Measurements from ENCODE around the gene CRHR1.

CRHR1 gene

DNA sequence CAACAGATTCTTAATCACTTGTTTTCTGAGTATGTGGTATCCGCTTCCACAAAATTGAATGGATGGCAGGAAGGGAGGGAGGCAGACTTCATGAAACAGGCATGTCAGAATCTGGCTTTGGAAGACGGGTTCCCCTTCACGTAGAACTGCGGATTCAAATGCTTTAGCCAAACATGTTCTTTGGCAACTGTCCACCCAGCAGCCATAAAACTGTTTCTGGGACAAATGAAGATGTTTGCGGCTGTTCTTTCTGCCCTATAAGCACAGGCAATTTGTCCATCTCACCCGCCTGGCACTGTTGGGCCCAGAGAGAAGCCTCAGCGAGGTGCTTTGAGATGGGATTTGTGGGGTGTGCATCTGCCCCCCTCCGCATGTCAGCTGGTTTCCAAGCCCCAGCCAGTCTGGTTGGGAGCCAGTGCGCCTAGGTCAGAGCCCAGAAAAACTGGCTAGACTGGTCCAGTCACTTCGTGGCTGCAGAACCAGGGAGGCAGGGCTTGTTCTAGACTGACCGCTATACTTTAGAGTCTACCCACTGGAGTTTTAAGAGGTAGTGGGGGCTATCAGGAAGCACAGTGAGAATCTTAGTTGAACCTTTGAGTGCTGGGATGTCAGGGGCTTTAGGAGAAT, 6.3 kb downstream of the CRHR1 start:
- no peak for DNase-seq

DNA sequence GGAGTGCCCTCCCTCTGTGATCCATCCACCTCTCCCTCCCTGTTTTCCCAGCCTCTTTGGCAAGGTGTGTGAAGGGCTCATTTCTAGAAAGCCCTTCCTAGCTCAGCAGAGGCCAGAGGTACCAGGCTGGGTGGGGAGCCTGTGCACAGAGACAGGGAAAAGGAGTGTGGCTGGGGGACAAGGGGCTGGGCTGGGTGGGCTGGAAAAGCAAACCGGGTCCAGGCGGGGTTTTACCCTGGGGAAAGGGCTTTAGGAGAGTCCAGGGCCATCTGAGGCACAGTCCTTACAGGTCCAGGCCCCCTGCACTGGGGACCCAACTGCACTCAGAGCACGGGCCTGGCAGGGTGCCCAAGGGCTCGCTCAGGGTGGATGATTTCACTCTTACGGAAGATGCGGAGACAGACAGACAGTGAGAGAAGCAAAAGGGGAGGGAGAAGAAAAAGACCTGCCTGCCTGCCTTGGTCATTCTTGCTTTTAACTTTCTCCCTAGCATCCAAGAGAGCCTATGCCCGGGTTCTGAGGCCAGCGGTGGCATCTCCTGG, 7.0 kb downstream of the CRHR1 start:
- no peak for DNase-seq

DNA sequence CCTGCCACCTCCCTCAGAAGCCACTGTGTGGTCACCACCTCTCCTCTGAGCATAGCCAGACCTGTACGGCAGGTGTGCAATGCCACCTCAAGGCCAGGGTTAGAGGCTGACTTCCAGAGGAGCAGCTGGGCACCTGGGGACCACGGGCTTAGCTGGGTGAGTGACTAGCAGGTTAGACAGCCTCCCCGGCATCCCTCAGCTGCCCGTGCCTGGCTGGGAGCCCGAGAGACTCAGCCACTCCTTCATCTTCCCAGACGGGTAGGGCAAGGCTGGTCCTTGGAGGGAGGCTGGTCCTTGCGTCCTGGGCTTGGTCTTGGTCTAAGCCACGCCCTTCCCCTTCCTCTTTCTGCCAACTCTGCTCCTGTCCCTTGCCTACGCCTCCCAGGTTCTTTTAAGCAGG, 7.8 kb downstream of the CRHR1 start:
- no peak for DNase-seq

DNA sequence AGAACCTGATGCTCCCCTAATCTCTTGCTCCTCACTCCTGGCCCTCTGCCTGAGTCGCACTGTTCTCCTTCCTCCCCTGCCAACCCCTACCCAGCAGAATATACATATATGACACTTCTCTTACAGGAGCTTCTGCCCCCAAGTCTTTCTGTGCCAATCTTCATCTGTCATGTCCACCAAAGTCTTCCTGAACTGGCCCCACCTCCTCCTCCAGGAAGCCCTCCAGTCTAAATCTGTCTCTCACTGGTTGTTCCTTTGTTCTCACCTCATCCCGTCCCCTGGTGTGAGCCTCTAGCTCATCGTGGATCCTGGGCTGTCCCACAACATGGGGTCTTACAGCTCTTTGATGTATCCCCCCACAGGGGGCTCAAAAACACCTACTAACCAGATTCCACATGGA, 8.3 kb downstream of the CRHR1 start:
- DNase-seq, result no peak

DNA sequence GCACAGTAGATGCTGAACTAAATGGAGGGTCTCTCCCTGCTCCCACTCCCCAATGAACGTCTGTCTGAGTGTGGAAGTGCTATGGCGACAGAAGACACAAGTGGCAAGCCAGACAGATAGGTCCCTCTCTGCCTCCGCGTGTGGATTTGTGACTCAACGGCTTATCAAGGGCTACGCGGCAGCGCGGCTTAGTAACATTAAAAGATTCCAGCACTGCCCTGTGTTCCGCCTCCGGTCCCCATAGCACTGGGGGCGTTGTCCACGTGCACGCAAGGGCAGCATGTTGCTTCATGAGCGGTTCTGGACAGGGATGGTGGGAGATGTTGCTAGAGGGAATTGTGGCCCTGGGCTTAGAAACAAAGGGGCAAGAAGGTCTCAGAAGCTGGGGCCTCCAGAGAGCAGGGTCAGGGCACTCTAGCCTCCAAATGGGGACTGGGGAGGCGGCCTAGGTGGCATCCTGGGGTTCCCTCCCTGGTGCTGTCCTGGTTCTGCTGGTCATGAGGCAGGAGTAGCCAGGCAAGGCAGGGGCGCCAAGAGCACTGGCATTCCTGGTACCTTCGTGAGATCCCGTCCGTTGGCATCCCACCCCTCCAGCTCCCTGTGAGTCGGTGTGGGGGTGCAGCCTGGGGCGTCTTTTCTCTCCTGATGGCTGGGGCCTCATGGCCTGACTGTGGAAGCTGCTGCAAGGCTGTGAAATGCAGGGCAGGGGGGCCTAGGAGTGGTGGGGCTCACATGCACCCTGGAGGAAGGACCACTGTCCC, 9.1 kb downstream of the CRHR1 start:
- no peak for DNase-seq

DNA sequence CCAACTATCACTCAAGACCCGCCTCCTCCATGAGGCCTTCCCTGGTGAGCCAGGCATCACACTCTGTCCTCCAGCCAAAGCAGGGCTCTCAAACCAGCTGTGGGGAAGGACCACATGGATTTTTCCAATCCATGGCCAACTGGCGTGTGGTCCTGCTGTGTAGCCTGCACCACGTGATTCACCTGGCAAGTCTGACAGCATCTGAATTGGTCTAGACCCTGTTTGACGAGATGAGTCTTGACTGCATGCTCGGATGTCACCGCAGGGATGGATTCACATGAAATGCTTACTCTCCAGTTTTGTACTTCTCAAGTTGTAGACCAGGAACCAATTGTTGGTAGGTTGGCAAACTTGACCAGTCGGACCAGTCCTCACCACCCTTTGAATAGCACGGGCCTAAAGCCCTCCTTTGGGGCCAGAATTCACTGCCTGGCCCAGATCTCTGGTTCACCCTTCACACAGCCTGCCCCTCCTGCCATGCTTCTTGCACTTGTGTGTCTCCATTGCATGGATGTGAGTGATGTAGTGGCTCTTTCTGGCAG, 9.9 kb downstream of the CRHR1 start:
- DNase-seq, result no peak

DNA sequence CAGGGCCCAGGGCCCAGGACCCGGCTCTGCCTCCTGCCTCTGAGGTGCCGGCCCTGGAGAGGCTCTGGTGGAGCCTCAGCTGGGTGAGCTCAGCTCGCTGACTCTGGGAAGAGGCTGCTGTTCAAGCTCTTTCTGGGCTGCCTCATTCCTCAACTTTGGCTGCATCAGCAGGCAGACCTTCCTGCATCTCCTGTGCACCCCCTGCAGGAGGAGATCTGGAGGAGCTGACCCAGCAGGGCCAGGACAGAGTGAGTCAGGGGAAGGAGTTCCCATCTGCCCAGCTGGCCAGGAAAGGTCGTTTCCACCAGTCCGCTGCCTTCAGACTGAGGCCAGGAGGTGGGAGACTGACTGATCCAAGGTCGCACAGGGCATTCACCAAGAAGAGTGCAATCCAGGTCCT, 10.7 kb downstream of the CRHR1 start:
- no peak for DNase-seq

DNA sequence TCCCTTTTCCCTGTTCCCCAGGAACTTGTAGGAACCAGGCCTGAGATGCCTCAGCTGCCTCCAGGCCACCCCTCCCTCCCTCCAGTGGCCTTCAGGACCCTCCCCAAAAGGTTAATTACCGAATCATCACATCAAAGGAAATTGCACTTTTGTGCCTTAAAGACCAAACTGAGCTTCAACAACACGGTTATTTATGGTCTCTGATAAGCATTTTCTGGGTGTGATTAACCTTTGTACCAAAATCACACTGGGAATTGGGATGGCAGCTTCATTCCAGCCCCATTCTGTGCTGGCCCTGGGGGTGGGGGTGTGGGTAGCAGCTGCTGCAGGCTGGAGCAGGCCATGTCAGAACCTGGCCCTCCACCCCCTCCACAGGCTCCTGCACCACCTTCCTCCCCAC, 16.7 kb downstream of the CRHR1 start:
- no peak for DNase-seq

DNA sequence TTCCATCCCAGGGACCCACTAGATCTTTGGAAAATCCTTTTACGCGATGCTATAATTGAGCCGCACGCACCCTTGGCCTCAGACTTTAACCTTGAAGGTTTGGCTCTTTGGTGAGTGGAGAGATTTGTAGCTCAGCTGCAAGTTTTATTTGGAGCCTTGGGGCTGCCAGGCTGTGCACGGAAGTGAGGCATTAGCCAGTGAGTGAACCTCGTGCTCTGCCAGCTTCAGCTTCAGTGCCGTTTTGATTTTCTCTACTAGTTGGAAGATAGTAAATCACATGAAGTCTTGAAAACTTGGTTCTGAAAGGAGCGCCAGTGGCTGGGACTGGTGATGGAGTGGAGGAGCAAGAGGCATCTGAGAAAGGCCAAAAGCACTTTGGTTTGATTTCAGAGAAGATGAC, 17.3 kb downstream of the CRHR1 start:
- no peak for DNase-seq

DNA sequence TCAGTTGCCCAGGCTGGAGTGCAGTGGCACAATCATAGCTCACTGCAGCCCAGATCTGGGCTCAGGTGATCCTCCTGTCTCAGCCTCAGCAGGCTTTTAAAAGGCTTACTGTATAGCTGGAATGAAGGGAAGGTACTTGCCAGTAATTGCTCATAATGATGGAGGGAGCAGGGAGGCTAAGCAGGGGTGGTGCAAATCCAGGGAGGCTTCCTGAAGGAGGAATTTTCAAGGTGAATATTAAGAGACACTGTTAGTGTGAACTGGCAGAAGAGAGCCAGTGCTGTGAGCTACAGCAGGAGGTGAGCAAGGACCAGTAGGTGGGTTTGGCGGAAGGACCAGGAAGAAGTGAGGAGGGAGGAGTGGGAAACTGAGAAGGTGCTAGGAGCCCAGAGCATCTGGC, 24.7 kb downstream of the CRHR1 start:
- no peak for DNase-seq

DNA sequence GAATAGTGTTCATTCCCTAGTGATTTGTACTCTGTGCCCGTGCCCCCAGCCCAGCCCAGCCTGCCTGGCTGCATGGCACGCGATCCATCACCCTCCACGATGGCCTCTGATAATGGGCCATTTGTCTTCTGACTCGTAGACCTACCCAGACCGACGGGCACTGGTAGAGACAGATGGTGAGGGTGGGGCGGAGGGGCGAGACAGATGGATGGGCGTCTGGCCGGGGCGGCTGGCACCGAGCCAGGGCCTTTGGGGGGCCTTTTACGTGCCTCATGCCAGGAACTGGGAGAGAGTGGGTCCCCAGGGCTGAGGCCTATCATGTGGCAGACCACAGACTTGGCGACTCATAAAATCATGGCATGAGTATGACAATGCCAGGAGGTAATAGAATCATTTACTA, 25.4 kb downstream of the CRHR1 start:
- DNase-seq, result no peak

DNA sequence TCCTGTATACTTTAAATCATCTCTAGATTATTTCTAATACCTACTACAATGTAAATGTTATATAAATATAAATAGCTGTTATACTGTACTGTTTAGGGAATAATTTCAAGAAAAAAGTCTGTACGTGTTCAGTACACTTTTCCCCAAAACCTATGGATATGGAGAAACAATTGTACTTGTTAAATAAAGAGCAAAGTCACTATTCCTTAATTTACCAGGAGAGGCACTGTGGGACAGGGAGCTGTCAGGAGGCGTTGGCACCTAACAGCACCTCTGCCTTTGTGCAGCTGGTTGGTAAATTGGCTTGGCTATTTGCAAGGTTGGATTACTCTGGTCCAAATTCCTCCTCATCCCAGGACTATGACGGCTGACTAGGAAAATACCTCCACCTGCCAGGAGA, 28.0 kb downstream of the CRHR1 start:
- DNase-seq, result no peak

DNA sequence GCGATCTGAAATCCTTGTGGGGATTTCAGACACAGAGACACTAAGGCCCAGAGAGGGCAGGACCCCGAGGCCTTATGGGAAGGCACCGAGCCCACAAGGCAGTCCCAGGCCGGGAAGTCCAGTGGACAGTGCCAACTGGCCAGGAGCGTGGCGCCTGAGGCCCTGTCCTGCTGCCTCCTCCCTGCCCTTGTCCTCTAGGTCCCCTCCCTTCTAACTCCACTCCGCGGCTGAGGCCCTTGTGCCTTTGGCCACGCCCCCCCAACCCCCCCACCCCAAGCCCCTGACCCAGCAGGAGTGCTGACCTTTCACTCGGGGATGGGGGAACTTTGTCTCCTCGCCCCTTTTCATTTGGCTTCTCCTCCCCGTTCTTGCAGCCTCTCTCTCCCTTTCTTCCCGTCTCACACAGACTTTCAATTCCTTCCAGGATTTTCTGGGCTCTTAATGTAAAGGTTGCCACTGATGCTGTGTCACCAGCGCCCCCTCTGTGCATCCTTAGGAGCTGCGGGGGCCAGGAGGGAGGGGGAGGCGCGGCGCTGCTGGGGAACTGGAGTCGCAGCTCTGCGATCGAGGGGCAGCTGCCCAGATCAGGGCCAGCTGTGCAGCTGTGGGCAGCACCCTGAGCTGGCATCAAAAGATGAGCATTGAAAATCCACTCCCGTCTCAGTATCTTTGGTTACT, 29.1 kb downstream of the CRHR1 start:
- DNase-seq, result no peak

DNA sequence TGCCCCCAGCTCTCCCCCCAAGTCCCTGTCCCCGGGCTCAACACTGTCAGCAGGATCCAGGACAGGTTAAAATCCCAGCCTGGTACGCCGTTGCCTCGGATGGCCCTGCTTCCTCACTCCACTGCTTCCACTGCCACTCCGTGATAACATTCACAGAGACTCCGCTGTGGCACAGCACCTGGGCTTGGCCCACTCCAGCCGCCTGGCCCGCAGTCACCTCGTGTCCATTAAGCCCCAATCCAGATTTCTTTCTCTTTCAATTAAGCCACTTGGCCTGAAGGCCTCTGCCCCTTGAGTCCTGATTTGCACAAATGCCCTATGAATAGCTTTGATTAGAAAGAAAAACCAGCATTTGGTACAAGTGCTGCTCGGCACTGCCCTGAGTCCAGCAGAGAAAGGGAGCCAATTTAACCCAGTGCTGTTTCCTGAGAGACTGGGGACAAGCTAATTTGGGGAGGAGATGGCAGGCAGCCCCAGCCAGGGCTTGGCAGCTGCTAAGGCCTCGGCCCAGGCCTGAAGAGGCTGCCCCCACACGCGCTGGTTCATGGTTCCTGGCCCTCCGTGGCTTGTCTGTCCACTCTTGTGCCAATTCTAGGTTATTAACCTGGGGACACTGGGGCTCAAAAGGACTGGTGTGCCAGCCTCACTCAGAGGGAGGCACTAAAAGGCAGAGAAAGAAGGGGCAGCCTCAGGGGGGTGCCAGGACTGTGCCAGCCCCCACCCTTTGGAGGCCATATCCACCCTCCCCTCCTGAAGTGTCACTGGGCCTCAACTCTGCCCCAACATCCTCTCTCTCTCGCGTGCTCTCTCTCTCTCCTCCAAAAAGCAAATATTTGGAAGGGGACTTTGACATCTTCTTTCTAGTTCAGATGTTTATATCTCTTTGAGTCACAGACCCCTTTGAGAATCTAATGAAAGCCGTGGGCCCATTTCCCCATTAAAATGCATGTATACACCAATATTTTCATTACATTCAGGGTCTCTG, 30.8 kb downstream of the CRHR1 start:
- DNase-seq, result no peak

DNA sequence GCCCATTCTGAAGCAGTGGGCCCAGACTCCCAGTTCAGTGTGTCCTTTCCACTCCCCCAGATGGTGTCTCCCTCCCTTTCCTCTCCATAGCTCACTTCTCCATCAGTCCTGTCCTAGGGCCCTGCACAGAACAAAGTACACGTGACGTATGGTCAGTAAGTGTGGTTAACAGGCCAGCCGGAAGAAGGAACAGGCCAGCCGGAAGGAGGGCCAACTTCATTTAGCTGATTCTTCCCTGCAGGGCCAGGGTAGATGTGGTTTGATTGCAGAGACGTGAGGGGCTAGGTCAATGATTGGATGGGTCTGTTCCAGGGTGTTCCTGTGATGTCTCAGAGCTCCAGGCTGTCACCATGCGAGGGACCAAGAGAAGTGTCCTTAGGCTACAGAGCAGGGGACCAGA, 31.6 kb downstream of the CRHR1 start:
- DNase-seq, result no peak

DNA sequence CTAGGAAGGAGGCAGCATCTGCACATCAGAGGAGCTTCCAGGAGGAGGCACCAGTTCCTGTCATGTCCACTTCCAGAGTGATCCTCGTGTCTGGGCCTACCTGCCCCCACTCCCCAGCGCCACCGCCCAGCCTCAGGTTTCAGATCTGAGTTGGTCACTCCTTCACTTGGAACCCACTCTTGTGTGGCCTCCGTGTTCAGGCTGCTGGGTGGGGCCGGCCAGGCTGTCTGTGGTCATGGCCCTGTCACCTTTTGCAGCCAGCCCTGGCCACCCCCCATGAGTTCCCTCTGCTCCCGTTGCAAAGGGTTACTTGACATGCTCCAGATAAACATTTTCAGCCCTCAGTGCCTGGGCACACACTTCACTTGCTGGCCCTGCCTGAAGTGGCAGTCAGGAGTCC, 33.9 kb downstream of the CRHR1 start:
- DNase-seq, result no peak

DNA sequence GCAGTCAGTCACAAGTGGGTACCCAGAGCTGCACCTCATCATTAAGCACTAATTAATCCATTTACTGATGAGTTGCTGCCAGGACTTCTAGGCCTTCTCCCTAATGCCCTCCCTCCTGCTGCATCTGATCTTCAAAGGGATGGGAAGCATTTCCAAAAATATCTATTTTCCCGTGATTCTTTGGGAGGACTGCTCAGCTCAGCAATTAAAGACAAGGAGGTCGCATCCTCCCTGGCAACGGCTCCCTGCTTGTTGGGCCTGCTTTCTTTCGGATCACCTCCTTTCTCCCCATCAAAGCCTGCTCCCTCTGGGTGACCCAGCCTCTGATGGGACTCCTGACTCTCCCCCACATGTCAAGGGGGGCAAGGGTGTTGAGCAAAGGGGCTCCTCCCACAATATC, 34.6 kb downstream of the CRHR1 start:
- DNase-seq, result no peak

DNA sequence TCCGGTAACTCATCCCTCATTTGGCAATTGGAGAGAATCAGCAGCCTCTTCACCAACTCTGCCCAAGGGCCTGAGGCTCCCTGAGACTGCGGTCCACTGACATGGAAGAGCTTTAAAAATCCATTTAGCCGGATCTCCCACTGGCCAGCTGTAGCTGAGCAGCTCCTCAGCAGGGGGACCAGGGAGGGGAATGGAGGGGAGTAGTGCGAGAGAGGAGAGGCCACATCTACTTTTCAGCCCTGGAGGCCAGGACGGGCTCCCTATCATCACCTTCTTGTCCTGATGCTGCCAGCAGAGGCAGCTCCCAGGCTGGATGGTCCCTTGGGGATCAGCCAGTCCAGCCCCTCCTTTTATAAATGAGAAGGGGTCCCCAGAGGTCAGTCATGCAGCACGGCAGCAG, 35.5 kb downstream of the CRHR1 start:
- no peak for DNase-seq

DNA sequence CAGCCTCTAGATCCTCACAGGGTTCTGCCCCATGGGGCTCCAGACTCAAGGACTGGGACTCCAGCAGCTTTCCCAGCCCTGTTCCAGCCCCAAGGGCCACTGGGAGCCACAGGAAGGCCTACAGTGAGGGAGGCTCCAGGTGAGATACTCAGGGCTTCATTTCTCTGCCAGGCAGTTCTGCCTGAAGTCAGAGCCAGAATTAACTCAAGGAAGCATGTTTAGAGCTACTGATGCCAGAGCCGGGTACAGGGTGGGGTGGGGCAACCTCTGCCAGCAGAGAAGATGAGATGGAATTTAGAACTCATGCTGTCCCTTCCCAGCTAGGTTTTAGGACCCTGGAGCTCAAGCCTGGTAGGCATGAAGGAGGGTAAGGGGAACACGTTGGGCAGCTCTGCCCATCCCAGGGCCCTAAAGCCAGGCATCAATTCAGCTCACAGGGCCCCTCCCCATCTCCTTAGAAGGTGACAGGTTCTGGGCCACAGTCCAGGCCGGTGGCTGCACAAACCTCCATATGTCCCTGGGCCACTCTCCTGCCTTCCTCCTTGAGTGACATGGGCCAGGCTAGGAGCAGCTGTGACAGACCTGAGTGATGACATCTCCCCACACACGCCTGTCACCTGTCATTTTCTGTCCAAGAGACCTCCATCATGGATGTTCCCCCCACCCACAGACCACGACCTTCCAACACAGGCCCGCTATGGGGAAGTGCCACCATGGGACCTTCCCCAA, 36.1 kb downstream of the CRHR1 start:
- no peak for DNase-seq

DNA sequence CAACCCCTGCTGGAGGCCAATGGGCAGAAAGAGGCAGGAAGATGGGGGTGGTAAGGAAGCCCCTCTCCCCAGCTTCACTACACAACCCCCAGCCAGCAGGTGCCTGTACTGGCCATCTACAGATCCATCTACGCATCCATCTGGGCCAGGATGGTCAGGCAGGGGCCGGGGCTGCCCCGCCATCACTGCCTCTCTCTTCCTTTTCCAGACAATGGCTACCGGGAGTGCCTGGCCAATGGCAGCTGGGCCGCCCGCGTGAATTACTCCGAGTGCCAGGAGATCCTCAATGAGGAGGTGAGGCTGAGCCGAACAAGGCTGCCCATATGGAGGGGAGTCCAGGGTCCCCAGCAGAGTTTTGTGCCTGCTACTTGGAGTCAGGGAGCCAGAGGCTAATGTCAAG, 37.0 kb downstream of the CRHR1 start:
- DNase-seq, result no peak

DNA sequence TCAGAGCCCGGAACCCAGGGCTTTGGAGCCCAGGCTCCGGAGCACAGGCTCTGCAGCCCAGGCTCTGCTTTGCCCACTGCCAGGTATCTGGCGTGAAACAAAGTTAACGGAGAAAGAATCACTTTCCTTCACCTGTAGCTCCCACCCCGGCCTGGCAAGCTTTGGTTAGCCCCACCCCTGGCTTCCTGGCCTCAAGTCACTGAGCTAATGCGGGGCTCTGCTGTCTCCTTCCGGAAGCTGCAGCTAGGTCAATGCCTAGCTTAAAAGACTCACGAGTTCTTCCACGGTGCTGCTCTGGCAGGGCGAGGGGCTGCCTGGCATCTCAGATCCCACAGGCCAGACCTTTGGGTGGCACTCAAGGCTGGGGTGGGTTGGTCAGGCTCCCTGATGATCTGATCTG, 39.5 kb downstream of the CRHR1 start:
- no peak for DNase-seq

DNA sequence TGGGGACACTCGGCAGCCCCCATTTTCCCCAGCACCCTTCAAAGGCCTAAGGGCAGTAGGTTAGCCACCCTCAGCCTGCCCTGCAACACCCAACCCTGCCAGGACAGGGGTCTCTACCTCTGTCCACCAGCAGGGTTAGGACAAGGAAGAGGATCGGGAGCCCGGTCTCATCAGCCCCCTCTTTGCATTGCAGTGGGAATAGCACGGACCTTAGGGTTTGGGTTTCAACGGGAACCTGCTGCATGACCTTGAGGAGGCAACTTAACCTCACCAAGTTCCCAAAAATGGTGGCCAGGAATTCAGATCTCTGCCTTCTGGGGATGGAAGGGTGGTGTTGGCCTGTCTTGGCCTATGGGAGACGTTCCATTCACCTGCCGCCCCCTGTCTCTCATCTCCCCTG, 40.4 kb downstream of the CRHR1 start:
- no peak for DNase-seq
